Caco-2 (cell line): ENCODE results near the gene HIVEP3. TPM values are rescaled to one million over a fixed set of nuclear protein-coding genes. Genes with fewer than 3 reads are reported as not detected.

Experiments
- BruUV-seq: library from RNA; stranded (reverse); fragments of 400-500 nt; replicated peaks from 2 replicates; lab custom pipeline; 2021; lab: Mats Ljungman, UMichigan
- CTCF ChIA-PET: fragments of 300-600 bp; sonication (Branson Sonifier 250); formaldehyde crosslinking; loops from one replicate; lab custom pipeline; 2022; ENCODE audit warnings: antibody characterized with exemption; lab: Charles Lee
- POLR2A ChIA-PET: fragments of 300-600 bp; sonication (Branson Sonifier 250); formaldehyde crosslinking; loops from one replicate; lab custom pipeline; 2022; ENCODE audit warnings: antibody characterized with exemption; lab: Charles Lee
- DNase-seq, 2 experiments: peaks; one replicate each; pipeline versions ENCODE4 v3.0.0 to v3.0.0-alpha.2; 2020 to 2022
- H3K27me3 ChIP-seq: replicated peaks from 2 replicates; pipeline ENCODE4 v1.6.0; 2011; ENCODE audit warnings: low read length; ENCODE audit not compliant: control insufficient read depth, insufficient read depth
- H3K36me3 ChIP-seq: 2 replicates; pipeline ENCODE4 v1.5.1; 2011; ENCODE audit warnings: low read length; ENCODE audit not compliant: control insufficient read depth, insufficient read depth
- H3K4me1 ChIP-seq: fragments of 250-450 bp; sonication (Bioruptor Pico); 2 replicates; pipeline ENCODE4 v1.5.1; 2020; ENCODE audit warnings: mild to moderate bottlenecking
- H3K4me3 ChIP-seq: 2 replicates; pipeline ENCODE4 v1.5.1; 2011; ENCODE audit warnings: low read depth, mild to moderate bottlenecking, control low read depth, low read length
- H3K9me3 ChIP-seq: fragments of 250-450 bp; sonication (Bioruptor Pico); 2 replicates; pipeline ENCODE4 v1.5.1; 2020; ENCODE audit warnings: mild to moderate bottlenecking, moderate library complexity
- H3K27ac Mint-ChIP-seq: one replicate; pipeline ENCODE4 v1.8.0; 2022; ENCODE audit warnings: mixed read lengths; ENCODE audit not compliant: unreplicated experiment
- H3K27me3 Mint-ChIP-seq: one replicate; pipeline ENCODE4 v1.8.0; 2022; ENCODE audit warnings: mixed read lengths; ENCODE audit not compliant: insufficient read depth, unreplicated experiment
- H3K36me3 Mint-ChIP-seq: one replicate; pipeline ENCODE4 v1.8.0; 2022; ENCODE audit warnings: mild to moderate bottlenecking, mixed read lengths; ENCODE audit not compliant: insufficient read depth, unreplicated experiment
- H3K4me1 Mint-ChIP-seq: one replicate; pipeline ENCODE4 v1.8.0; 2022; ENCODE audit warnings: low read depth, mixed read lengths; ENCODE audit not compliant: unreplicated experiment
- H3K4me3 Mint-ChIP-seq: one replicate; pipeline ENCODE4 v1.8.0; 2022; ENCODE audit warnings: mild to moderate bottlenecking, moderate library complexity, mixed read lengths; ENCODE audit not compliant: unreplicated experiment
- H3K9me3 Mint-ChIP-seq: one replicate; pipeline ENCODE4 v1.8.0; 2022; ENCODE audit warnings: mixed read lengths; ENCODE audit not compliant: unreplicated experiment
- intact Hi-C: fragments of 100-400 bp; cut with micrococcal nuclease; formaldehyde crosslinking; loops from one replicate; pipeline ENCODE4 v1.10.0; 2022; ENCODE audit not compliant: unreplicated experiment
- total RNA-seq: library from RNA; stranded (reverse); gene quantifications from 2 replicates; pipeline ENCODE4 v1.2.3, GENCODE V29; 2022
- TF ChIP-seq, protein P1 (sequence below), 2 experiments: fragments of 200-600 bp in 1 of 2; IDR thresholded peaks; 1 replicate in 1 of 2; 2 replicates in 1 of 2; pipeline versions ENCODE4 v1.5.1 to v1.8.0; 2011 to 2022; ENCODE audit warnings: antibody characterized with exemption in 1 of 2, control low read depth in 1 of 2, inconsistent platforms in 1 of 2, low read depth in 1 of 2, low read length in 1 of 2, mild to moderate bottlenecking in 1 of 2, moderate library complexity in 1 of 2; ENCODE audit not compliant: insufficient read depth in 1 of 2, severe bottlenecking in 1 of 2, unreplicated experiment in 1 of 2

HIVEP3 gene
- total RNA-seq, 1 experiment from 2014 or later = 0.25 TPM

DNA sequence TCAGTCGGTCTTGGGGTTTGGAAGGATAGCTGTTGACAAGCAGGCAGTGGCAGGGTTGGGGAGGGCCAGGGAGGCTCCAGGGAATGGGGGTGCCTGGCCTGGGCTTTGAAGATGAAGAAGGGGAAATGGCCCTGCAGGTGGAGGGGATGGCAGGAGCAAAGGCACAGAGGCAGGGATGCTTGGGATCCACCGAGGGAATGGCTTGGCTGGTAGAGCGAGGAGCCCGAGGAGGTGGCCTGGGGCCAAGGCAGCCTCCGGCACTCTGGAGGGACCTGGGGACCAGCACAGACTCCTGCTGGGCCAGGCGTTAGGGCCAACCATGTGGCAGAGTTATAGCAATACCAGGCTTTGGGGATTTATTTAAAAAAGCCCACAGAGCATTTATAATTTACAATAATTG is 371.4 kb downstream of the HIVEP3 start:
- BruUV-seq = no TSS peak

DNA sequence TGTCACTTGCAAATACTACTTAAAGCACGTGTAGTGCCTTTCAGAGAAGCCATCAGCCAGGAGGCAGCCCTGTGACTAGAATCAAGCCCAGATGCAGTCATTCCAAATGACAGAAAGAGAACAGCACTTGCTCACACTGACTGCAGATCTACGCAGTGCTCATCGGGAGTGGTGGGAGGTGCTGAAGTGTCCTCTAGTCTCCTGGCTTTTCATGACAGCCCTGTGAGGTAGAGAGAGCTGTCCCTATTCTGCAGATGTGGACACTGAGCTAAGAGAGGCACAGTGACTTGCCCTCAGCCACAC is 371.9 kb downstream of the HIVEP3 start:
- H3K4me3 ChIP-seq = no peak overlapping the region
- TF ChIP-seq, protein P1, sequence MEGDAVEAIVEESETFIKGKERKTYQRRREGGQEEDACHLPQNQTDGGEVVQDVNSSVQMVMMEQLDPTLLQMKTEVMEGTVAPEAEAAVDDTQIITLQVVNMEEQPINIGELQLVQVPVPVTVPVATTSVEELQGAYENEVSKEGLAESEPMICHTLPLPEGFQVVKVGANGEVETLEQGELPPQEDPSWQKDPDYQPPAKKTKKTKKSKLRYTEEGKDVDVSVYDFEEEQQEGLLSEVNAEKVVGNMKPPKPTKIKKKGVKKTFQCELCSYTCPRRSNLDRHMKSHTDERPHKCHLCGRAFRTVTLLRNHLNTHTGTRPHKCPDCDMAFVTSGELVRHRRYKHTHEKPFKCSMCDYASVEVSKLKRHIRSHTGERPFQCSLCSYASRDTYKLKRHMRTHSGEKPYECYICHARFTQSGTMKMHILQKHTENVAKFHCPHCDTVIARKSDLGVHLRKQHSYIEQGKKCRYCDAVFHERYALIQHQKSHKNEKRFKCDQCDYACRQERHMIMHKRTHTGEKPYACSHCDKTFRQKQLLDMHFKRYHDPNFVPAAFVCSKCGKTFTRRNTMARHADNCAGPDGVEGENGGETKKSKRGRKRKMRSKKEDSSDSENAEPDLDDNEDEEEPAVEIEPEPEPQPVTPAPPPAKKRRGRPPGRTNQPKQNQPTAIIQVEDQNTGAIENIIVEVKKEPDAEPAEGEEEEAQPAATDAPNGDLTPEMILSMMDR (IDR thresholded peaks at IDR 0.05; ENCODE audit: insufficient read depth in 1 of 2, low read depth in 1 of 2, low read length in 1 of 2, severe bottlenecking in 1 of 2, unreplicated experiment in 1 of 2) = no peak
- POLR2A ChIA-PET = no interaction called here
- Mint-ChIP-seq H3K27me3 (no peaks in the 10 kb centered on the region), H3K4me1 (no peaks in the 10 kb centered on the region), H3K27ac (no peak overlapping the region), H3K9me3 (no peaks in the 10 kb centered on the region), H3K4me3 (no peak overlapping the region), H3K36me3 (no peaks in the 10 kb centered on the region)
- intact Hi-C loops = no loop called here
- no peaks in the 10 kb centered on the region for H3K36me3 ChIP-seq
- CTCF ChIA-PET = no interaction called here
- H3K4me1 ChIP-seq = no peaks in the 10 kb centered on the region
- no TSS peak for BruUV-seq
- no peaks in the 10 kb centered on the region for H3K27me3 ChIP-seq
- H3K9me3 ChIP-seq = no peaks in the 10 kb centered on the region
- no peak for DNase-seq

More for the DNA sequence above, 371.4 kb downstream of the HIVEP3 start:
- Histone ChIP-seq H3K4me1 (no peaks in the 10 kb centered on the region), H3K36me3 (no peaks in the 10 kb centered on the region), H3K9me3 (no peaks in the 10 kb centered on the region), H3K27me3 (no peaks in the 10 kb centered on the region), H3K4me3 (no peak overlapping the region)
- intact Hi-C loops = no loop called here
- H3K27me3 Mint-ChIP-seq = no peaks in the 10 kb centered on the region
- no peak overlapping the region for H3K4me3 Mint-ChIP-seq
- ChIA-PET CTCF (no interaction called here), POLR2A (no interaction called here)
- no peaks in the 10 kb centered on the region for H3K4me1 Mint-ChIP-seq
- H3K9me3 Mint-ChIP-seq = no peaks in the 10 kb centered on the region
- TF ChIP-seq, protein P1 (IDR thresholded peaks at IDR 0.05; ENCODE audit: insufficient read depth in 1 of 2, low read depth in 1 of 2, low read length in 1 of 2, severe bottlenecking in 1 of 2, unreplicated experiment in 1 of 2) = no peak
- no peak for DNase-seq
- no peaks in the 10 kb centered on the region for H3K36me3 Mint-ChIP-seq
- H3K27ac Mint-ChIP-seq = no peak overlapping the region

DNA sequence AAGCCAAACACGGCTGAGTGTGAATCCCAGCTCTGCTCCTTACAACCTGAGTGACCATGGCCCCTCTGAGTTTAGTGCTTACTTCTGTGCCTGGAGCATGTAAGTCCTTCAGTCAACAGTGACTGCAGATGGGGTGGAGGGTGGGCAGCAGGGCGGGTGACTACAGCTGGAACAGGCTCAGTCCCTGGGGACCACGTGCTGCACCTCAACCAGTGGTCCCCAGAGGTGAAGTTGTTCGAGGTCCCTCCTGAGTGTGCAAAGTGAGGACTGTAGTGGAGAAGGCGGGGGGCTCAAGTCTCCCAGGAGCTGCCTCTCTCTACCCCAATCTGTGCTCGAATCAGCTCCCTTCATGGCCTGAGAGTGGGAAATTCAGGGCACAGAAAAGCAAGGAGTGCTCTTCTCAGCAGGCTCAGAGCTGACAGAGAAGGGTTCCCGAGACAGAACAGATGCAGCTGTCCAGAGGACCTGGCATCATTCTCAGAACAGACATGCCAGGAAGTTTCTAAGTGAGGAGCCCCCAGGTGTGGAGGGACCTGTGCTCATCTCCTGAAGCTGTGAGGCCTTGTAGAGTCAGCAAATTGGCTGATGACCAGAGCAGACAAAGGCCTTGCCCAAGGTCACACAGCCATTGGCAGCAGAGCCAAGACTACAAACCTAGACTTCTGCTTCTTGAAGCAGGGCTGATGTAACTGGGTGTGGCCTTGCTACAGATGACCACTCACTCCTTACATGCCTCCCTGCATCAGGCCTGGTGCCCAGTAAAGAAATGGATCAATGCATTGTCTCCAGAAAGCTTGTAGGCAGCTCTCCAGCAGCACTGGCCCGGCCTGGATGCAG is 372.5 kb downstream of the HIVEP3 start:
- ChIA-PET CTCF (interaction anchor here (0.5 kb wide), 1 partner anchor 78 kb away, joined by 3 read pairs; no protein-coding TSS in a partner anchor), POLR2A (no interaction called here)
- TF ChIP-seq, protein P1 (IDR thresholded peaks at IDR 0.05; ENCODE audit: insufficient read depth in 1 of 2, low read depth in 1 of 2, low read length in 1 of 2, severe bottlenecking in 1 of 2, unreplicated experiment in 1 of 2) = no peak
- intact Hi-C loops = no loop called here
- no peak for DNase-seq
- BruUV-seq = no TSS peak
- H3K36me3 ChIP-seq = no peaks in the 10 kb centered on the region
- no peak overlapping the region for H3K27ac Mint-ChIP-seq
- H3K27me3 Mint-ChIP-seq = no peaks in the 10 kb centered on the region
- H3K4me3 Mint-ChIP-seq = no peak overlapping the region
- H3K9me3 ChIP-seq = no peaks in the 10 kb centered on the region
- no peaks in the 10 kb centered on the region for H3K4me1 ChIP-seq
- no peaks in the 10 kb centered on the region for H3K9me3 Mint-ChIP-seq
- no peaks in the 10 kb centered on the region for H3K4me1 Mint-ChIP-seq
- H3K4me3 ChIP-seq = no peak overlapping the region
- no peaks in the 10 kb centered on the region for H3K36me3 Mint-ChIP-seq
- H3K27me3 ChIP-seq = no peaks in the 10 kb centered on the region
